SH-SY5Y (cell line): ENCODE data around the gene HDHD3.

Experiments used
- GATA2 ChIP-seq: IDR thresholded peaks from 2 replicates; pipeline ENCODE4 v1.6.1; 2011; ENCODE audit warnings: mild to moderate bottlenecking, low read depth, low read length
- GATA3 ChIP-seq: IDR thresholded peaks from 2 replicates; pipeline ENCODE4 v1.6.1; 2011; ENCODE audit warnings: low read depth, mild to moderate bottlenecking, low read length, moderate library complexity

DNA sequence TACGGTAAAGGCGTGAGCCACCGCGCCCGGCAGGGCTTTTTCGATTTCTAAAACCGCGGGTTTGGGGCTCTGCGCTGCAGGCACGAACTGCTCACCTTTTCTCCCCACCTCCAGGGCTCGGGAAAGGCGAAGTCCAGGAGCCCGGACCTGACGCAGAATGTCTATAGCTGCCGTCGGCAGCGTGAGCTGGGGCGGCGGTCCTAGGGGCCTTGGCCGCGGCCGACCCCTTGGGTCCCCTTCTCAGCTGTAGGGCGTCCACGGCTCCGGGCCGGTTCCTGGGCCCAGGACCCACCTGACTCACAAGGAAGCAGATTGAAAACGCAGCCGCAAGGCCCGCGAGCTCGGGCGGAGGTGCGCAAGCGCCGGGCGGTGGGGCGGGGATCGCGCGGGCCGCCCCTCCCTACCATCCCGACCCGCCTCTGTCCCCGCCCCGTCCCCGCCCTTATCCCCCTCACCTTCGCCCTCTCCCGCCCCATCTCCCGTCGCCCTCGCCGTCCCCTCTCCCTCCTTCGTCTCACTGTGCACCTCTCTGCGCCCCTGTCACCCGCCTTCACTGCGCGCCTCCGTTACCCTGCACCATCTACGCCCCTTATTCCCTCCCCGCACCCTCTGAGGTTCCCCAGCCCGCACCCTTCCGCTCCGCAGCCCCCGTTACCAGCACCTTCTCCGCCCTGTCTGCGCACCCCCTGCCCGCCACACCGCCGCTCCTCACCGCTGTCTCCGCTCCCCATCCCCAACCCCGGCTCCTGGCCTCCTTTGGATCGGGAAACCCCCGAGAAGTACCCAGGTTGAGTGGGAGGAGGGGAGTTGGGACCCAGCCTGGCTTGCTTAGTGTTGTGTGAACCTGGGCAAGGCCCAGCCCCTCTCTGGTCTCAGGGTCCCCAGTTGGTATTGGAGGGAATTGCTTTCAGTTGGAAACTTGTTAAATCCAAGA, at the start of gene HDHD3:
- TF ChIP-seq GATA3, result no peak
- TF ChIP-seq GATA2, result no peak
